IMR-90 (cell line): Measurements from ENCODE around the gene EIF4G3. TPM values are rescaled to one million over a fixed set of nuclear protein-coding genes. Genes with fewer than 3 reads are reported as not detected.

ENCODE experiments used
- ATAC-seq: fragments of 200-7000 bp; cut with Tn5 transposase; 2 replicates; pipeline ENCODE4 v1.9.1; 2020; ENCODE audit warnings: low read depth, mild to moderate bottlenecking, moderate library complexity
- BruUV-seq: library from RNA; stranded (reverse); fragments of 400-500 nt; replicated peaks from 2 replicates; lab custom pipeline; 2021; lab: Mats Ljungman, UMichigan
- CTCF ChIA-PET: fragments of 300-600 bp; formaldehyde crosslinking; extraction: SDS; loops from one replicate; lab custom pipeline; 2021; ENCODE audit warnings: antibody characterized with exemption; lab: Yijun Ruan, JAX
- POLR2A ChIA-PET: fragments of 300-600 bp; sonication (Branson Sonifier 250); formaldehyde crosslinking; loops from one replicate; lab custom pipeline; 2022; ENCODE audit warnings: antibody characterized with exemption; ENCODE audit not compliant: unreplicated experiment; lab: Charles Lee
- DNase-seq: peaks from one replicate; pipeline ENCODE4 v3.0.0; 2013
- H2AFZ ChIP-seq: replicated peaks from 2 replicates; pipeline ENCODE3; 2013; ENCODE audit warnings: low read length, mild to moderate bottlenecking; ENCODE audit not compliant: poor library complexity
- H2AK5ac ChIP-seq: 2 replicates; pipeline ENCODE4 v1.6.1; 2013; ENCODE audit warnings: low read depth, low read length, inconsistent platforms
- H2AK9ac ChIP-seq: replicated peaks from 2 replicates; pipeline ENCODE3; 2013; ENCODE audit warnings: mild to moderate bottlenecking, low read depth, low read length, moderate library complexity; ENCODE audit not compliant: poor library complexity
- H2BK120ac ChIP-seq: 2 replicates; pipeline ENCODE4 v1.6.1; 2013; ENCODE audit warnings: low read depth, low read length, inconsistent platforms
- H2BK15ac ChIP-seq: 3 replicates; pipeline ENCODE4 v1.6.1; 2013; ENCODE audit warnings: low read depth, low read length, inconsistent platforms
- H2BK20ac ChIP-seq: 2 replicates; pipeline ENCODE4 v1.6.1; 2013; ENCODE audit warnings: low read depth, mild to moderate bottlenecking, inconsistent platforms, low read length, moderate library complexity
- H2BK5ac ChIP-seq: 2 replicates; pipeline ENCODE4 v1.6.1; 2013; ENCODE audit warnings: mild to moderate bottlenecking, low read depth, low read length, inconsistent platforms; ENCODE audit not compliant: poor library complexity, severe bottlenecking
- H3K14ac ChIP-seq: replicated peaks from 2 replicates; pipeline ENCODE4 v1.6.1; 2013; ENCODE audit warnings: low read depth, low read length, inconsistent platforms
- H3K18ac ChIP-seq: 2 replicates; pipeline ENCODE4 v1.6.1; 2013; ENCODE audit warnings: low read depth, low read length, control low read depth
- H3K23ac ChIP-seq: 2 replicates; pipeline ENCODE4 v1.6.1; 2013; ENCODE audit warnings: low read depth, low read length, inconsistent platforms
- H3K27ac ChIP-seq: 2 replicates; pipeline ENCODE4 v1.5.1; 2013; ENCODE audit warnings: mild to moderate bottlenecking, control low read depth, low read length; ENCODE audit not compliant: insufficient read depth
- H3K27me3 ChIP-seq: 2 replicates; pipeline ENCODE4 v1.6.1; 2013; ENCODE audit warnings: low read length; ENCODE audit not compliant: control insufficient read depth, insufficient read depth
- H3K36me3 ChIP-seq: 2 replicates; pipeline ENCODE4 v1.6.1; 2013; ENCODE audit warnings: low read length, mixed read lengths; ENCODE audit not compliant: control insufficient read depth, insufficient read depth
- H3K4ac ChIP-seq: 2 replicates; pipeline ENCODE4 v1.6.1; 2013; ENCODE audit warnings: low read depth, low read length, inconsistent platforms
- H3K4me1 ChIP-seq: 2 replicates; pipeline ENCODE4 v1.6.1; 2013; ENCODE audit warnings: low read length, mixed read lengths; ENCODE audit not compliant: control insufficient read depth, insufficient read depth
- H3K4me2 ChIP-seq: 2 replicates; pipeline ENCODE4 v1.6.1; 2013; ENCODE audit warnings: low read depth, mild to moderate bottlenecking, control low read depth, low read length, moderate library complexity
- H3K4me3 ChIP-seq: 2 replicates; pipeline ENCODE4 v1.5.1; 2013; ENCODE audit warnings: low read depth, mild to moderate bottlenecking, control low read depth, low read length, moderate library complexity; ENCODE audit not compliant: insufficient read depth
- H3K56ac ChIP-seq: 2 replicates; pipeline ENCODE4 v1.6.1; 2013; ENCODE audit warnings: low read length, inconsistent platforms; ENCODE audit not compliant: insufficient read depth; ENCODE audit errors: extremely low read depth
- H3K79me1 ChIP-seq, 2 experiments: 2 replicates each; pipeline ENCODE4 v1.6.1; 2013; ENCODE audit warnings: low read length in 2 of 2, inconsistent platforms in 1 of 2, low read depth in 1 of 2
- H3K9ac ChIP-seq: 2 replicates; pipeline ENCODE4 v1.6.1; 2013; ENCODE audit warnings: low read depth, low read length, control low read depth
- H3K9me1 ChIP-seq: 2 replicates; pipeline ENCODE4 v1.6.1; 2013; ENCODE audit warnings: low read length, inconsistent platforms; ENCODE audit not compliant: insufficient read depth
- H3K9me3 ChIP-seq: 2 replicates; pipeline ENCODE4 v1.6.1; 2013; ENCODE audit warnings: low read length; ENCODE audit not compliant: control insufficient read depth, insufficient read depth
- H4K20me1 ChIP-seq: 2 replicates; pipeline ENCODE4 v1.6.1; 2013; ENCODE audit warnings: low read length, inconsistent platforms; ENCODE audit not compliant: insufficient read depth
- H4K5ac ChIP-seq: 2 replicates; pipeline ENCODE4 v1.6.1; 2013; ENCODE audit warnings: mild to moderate bottlenecking, low read depth, low read length, control low read depth
- H4K8ac ChIP-seq, 2 experiments: 2 replicates each; pipeline ENCODE4 v1.6.1; 2013; ENCODE audit warnings: low read depth in 2 of 2, low read length in 2 of 2, control low read depth in 1 of 2, inconsistent platforms in 1 of 2
- H4K91ac ChIP-seq: 2 replicates; pipeline ENCODE4 v1.6.1; 2013; ENCODE audit warnings: low read depth, low read length, inconsistent platforms; ENCODE audit not compliant: insufficient read depth
- BHLHE40 ChIP-seq: fragments of 150-350 bp; IDR thresholded peaks from 2 replicates; pipeline ENCODE4 v1.6.1; 2016; ENCODE audit warnings: mild to moderate bottlenecking, low read depth, low read length
- CEBPB ChIP-seq: IDR thresholded peaks from 2 replicates; pipeline ENCODE4 v1.6.1; 2012; ENCODE audit warnings: low read depth, low read length, improper control_type of control experiment
- CHD1 ChIP-seq: IDR thresholded peaks from 2 replicates; pipeline ENCODE4 v1.6.1; 2012; ENCODE audit warnings: low read depth, low read length, improper control_type of control experiment
- ELK1 ChIP-seq: fragments of 150-350 bp; IDR thresholded peaks from 2 replicates; pipeline ENCODE4 v1.6.1; 2016; ENCODE audit warnings: low read depth, mild to moderate bottlenecking, low read length, moderate library complexity, borderline replicate concordance
- FOS ChIP-seq: fragments of 150-350 bp; IDR thresholded peaks from 2 replicates; pipeline ENCODE4 v1.6.1; 2016; ENCODE audit warnings: low read depth, low read length
- MAFK ChIP-seq: IDR thresholded peaks from 2 replicates; pipeline ENCODE4 v1.6.1; 2012; ENCODE audit warnings: low read depth, low read length, improper control_type of control experiment
- MAZ ChIP-seq: IDR thresholded peaks from 2 replicates; pipeline ENCODE4 v1.6.1; 2012; ENCODE audit warnings: low read depth, mild to moderate bottlenecking, low read length, improper control_type of control experiment, moderate library complexity, borderline replicate concordance
- MXI1 ChIP-seq: IDR thresholded peaks from 2 replicates; pipeline ENCODE4 v1.6.1; 2012; ENCODE audit warnings: low read depth, mild to moderate bottlenecking, low read length, moderate library complexity, borderline replicate concordance
- NFE2L2 ChIP-seq: fragments of 150-350 bp; IDR thresholded peaks from 2 replicates; pipeline ENCODE4 v1.6.1; 2016; ENCODE audit warnings: low read depth, mild to moderate bottlenecking, low read length
- RCOR1 ChIP-seq: IDR thresholded peaks from 2 replicates; pipeline ENCODE4 v1.6.1; 2012; ENCODE audit warnings: mild to moderate bottlenecking, low read length, improper control_type of control experiment; ENCODE audit not compliant: insufficient replicate concordance
- SMC3 ChIP-seq: fragments of 150-350 bp; IDR thresholded peaks from 2 replicates; pipeline ENCODE4 v1.6.1; 2016; ENCODE audit warnings: low read depth, mild to moderate bottlenecking, antibody characterized with exemption, low read length, moderate library complexity
- USF2 ChIP-seq: fragments of 150-350 bp; IDR thresholded peaks from 2 replicates; pipeline ENCODE4 v1.6.1; 2017; ENCODE audit warnings: mild to moderate bottlenecking, antibody characterized with exemption, low read length, low read depth
- WGBS, 2 experiments: methylation state at CpG; one replicate each; pipeline versions ENCODE4 v1.1.5 to v1.1.7; 2013; ENCODE audit warnings: missing lambda C conversion rate in 2 of 2; ENCODE audit not compliant: insufficient read length in 1 of 2; ENCODE audit errors: extremely low coverage in 2 of 2; 5-methylcytosine and 5-hydroxymethylcytosine counted together
- dilution Hi-C: fragments of 300-500 bp; cut with HindIII; formaldehyde crosslinking; loops from one replicate; pipeline ENCODE4 v1.14.3; 2018; ENCODE audit warnings: low sequenced_read_pairs; ENCODE audit not compliant: unreplicated experiment
- in situ Hi-C: fragments of 300-500 bp; cut with MboI; formaldehyde crosslinking; loops from 3 replicates; pipeline ENCODE4 v1.14.3; 2019; ENCODE audit warnings: low sequenced_read_pairs, inconsistent platforms, mixed read lengths
- intact Hi-C: fragments of 100-400 bp; cut with micrococcal nuclease; formaldehyde crosslinking; loops from 2 replicates; pipeline ENCODE4 v1.10.0; 2022
- polyA plus RNA-seq, 3 experiments: library from polyadenylated mRNA; depleted of rRNA; stranded (reverse); fragments of >200 nt; gene quantifications; 2 replicates each; pipeline ENCODE4 v1.2.3, GENCODE V29; 2012; ENCODE audit warnings: low replicate concordance in 1 of 3
- total RNA-seq: library from RNA; depleted of rRNA; stranded (reverse); fragments of >200 nt; gene quantifications from 2 replicates; pipeline ENCODE4 v1.2.3, GENCODE V29; 2012

EIF4G3 gene
- total and polyA plus RNA-seq, 2 of the 4 experiments (the other 2 are of a cell fraction): 25.8 to 49.2 TPM

DNA sequence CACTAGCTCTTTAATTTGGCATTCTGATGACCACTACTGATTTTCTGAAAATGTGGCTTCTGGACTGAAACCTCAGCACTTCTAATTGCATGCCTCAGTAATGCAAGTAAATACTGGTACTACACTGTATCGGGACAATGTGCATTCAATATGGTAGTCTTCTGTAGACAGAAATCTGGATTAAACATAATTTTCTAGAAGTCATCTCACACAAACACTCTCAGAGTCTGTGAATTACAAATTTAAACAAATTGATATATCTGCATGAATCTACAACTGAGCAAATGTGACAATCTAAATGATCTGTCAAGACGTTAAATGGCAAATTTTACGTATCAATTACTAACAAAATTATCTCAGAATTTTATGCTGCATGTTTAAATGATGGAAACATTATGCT lies 413.3 kb downstream of the EIF4G3 start:
- in situ Hi-C loops: no loop called here
- no peak overlapping the region for H3K27ac ChIP-seq
- no CpG with 5 or more reads among the region's 3 CpGs for WGBS, 2 experiments

More for the DNA sequence above, 413.3 kb downstream of the EIF4G3 start:
- Histone ChIP-seq H2AFZ (no peak overlapping the region), H2BK15ac (no peak overlapping the region), H4K8ac (no peak overlapping the region), H3K36me3 (peaks cover 66% of the 10 kb centered on the region), H2AK5ac (no peak overlapping the region), H3K27me3 (no peaks in the 10 kb centered on the region), H4K20me1 (peaks cover 8% of the 10 kb centered on the region; the same call in 1 of the 2 replicates), H3K56ac (no peak overlapping the region), H3K4me3 (no peak overlapping the region), H3K23ac (no peak overlapping the region), H3K14ac (no peak overlapping the region), H3K79me1 (peaks cover 33 to 42% of the 10 kb centered on the region in 2 experiments), H2AK9ac (no peak overlapping the region), H4K91ac (no peak overlapping the region), H3K4ac (no peak overlapping the region), H2BK20ac (no peak overlapping the region), H3K9me1 (no peaks in the 10 kb centered on the region; the same call in 1 of the 2 replicates), H3K9me3 (no peaks in the 10 kb centered on the region), H4K5ac (no peak overlapping the region), H3K18ac (no peak overlapping the region), H2BK120ac (no peak overlapping the region), H3K4me1 (no peaks in the 10 kb centered on the region), H3K4me2 (no peak overlapping the region), H3K9ac (no peak overlapping the region), H2BK5ac (no peak overlapping the region)
- BruUV-seq: no TSS peak
- TF ChIP-seq MXI1 (no peak), CHD1 (no peak), FOS (no peak), MAZ (no peak), NFE2L2 (no peak), MAFK (no peak), ELK1 (no peak), RCOR1 (no peak), CEBPB (no peak), USF2 (no peak), SMC3 (no peak), BHLHE40 (no peak)
- dilution Hi-C loops (no loop called here), intact Hi-C loops (no loop called here)
- ChIA-PET POLR2A (no interaction called here), CTCF (no interaction called here)
- ATAC-seq (no peak), DNase-seq (no peak)
